ENCODE results near the gene CENPO. TPM values are rescaled to one million over a fixed set of nuclear protein-coding genes. Genes with fewer than 3 reads are reported as not detected.

The CENPO gene
- total RNA-seq, 1 experiment from 2014 or later: 27.9 TPM

GRCh38 chr2:24785671-24786321, 7.4 kb upstream of the CENPO start:
- no peaks in the 10 kb centered on the region for H3K9me3 ChIP-seq (ENCODE audit: control insufficient read depth in 1 of 2, insufficient read depth in 1 of 2, low read depth in 1 of 2, low read length in 2 of 2)
- no peak overlapping the region for H2AFZ ChIP-seq (ENCODE audit: low read depth, low read length, poor library complexity, severe bottlenecking)
- H3K27ac ChIP-seq (ENCODE audit: low read depth, low read length): no peak overlapping the region
- intact Hi-C loops (cut with micrococcal nuclease): no loop called here
- BruUV-seq (replicated peaks): no TSS peak
- TF ChIP-seq POLR2A (IDR thresholded peaks at IDR 0.05; ENCODE audit: borderline replicate concordance, extremely low read depth, insufficient read depth, insufficient read length): no peak
- no peak for TF ChIP-seq YY1 (IDR thresholded peaks at IDR 0.05; ENCODE audit: extremely low read depth, insufficient replicate concordance, low read depth, low read length)
- CTCF ChIA-PET: no interaction called here
- H3K9ac ChIP-seq (ENCODE audit: low read length): no peak overlapping the region
- no peak overlapping the region for H3K4me3 ChIP-seq (replicated peaks in 1 of 2; ENCODE audit: low read depth in 1 of 2, low read length in 2 of 2)
- H3K36me3 ChIP-seq (ENCODE audit: control insufficient read depth in 1 of 2, insufficient read depth in 2 of 2, low read length in 2 of 2): no peaks in the 10 kb centered on the region
- H3K79me2 ChIP-seq (ENCODE audit: insufficient read depth, low read length): no peaks in the 10 kb centered on the region
- H3K9me2 ChIP-seq (ENCODE audit: insufficient read depth): no peaks in the 10 kb centered on the region
- no peak for ATAC-seq
- POLR2A ChIA-PET: no interaction called here
- RAD21 ChIA-PET (ENCODE audit: low non-redundant PET in 1 of 2, low total read pairs in 2 of 2, uncharacterized antibody in 2 of 2, unreplicated experiment in 2 of 2): no interaction called here
- H3K27me3 ChIP-seq (ENCODE audit: insufficient read depth, low read length): no peaks in the 10 kb centered on the region
- DNase-seq (ENCODE audit: low read depth, low spot score): no peak
- peaks cover 0 to 4% of the 10 kb centered on the region in 2 experiments; a peak in 2 of 4 replicates for H3K4me1 ChIP-seq (ENCODE audit: control insufficient read depth in 1 of 2, insufficient read depth in 2 of 2, low read length in 2 of 2)
- no peaks in the 10 kb centered on the region for H4K20me1 ChIP-seq (ENCODE audit: insufficient read depth)
- no peak overlapping the region for H3K4me2 ChIP-seq (ENCODE audit: low read length)

GRCh38 chr2:24787532-24787931, 5.7 kb upstream of the CENPO start:
- Histone ChIP-seq H3K79me2 (ENCODE audit: insufficient read depth, low read length) (no peaks in the 10 kb centered on the region), H3K27ac (ENCODE audit: low read depth, low read length) (no peak overlapping the region), H3K27me3 (ENCODE audit: insufficient read depth, low read length) (no peaks in the 10 kb centered on the region), H3K4me2 (ENCODE audit: low read length) (no peak overlapping the region), H3K4me3 (replicated peaks in 1 of 2; ENCODE audit: low read depth in 1 of 2, low read length in 2 of 2) (no peak overlapping the region), H3K9me2 (ENCODE audit: insufficient read depth) (no peaks in the 10 kb centered on the region), H3K4me1 (ENCODE audit: control insufficient read depth in 1 of 2, insufficient read depth in 2 of 2, low read length in 2 of 2) (peaks cover 12 to 21% of the 10 kb centered on the region in 2 experiments), H3K9ac (ENCODE audit: low read length) (no peak overlapping the region), H4K20me1 (ENCODE audit: insufficient read depth) (no peaks in the 10 kb centered on the region), H3K36me3 (ENCODE audit: control insufficient read depth in 1 of 2, insufficient read depth in 2 of 2, low read length in 2 of 2) (no peaks in the 10 kb centered on the region), H3K9me3 (ENCODE audit: control insufficient read depth in 1 of 2, insufficient read depth in 1 of 2, low read depth in 1 of 2, low read length in 2 of 2) (no peaks in the 10 kb centered on the region), H2AFZ (ENCODE audit: low read depth, low read length, poor library complexity, severe bottlenecking) (no peak overlapping the region)
- BruUV-seq (replicated peaks): no TSS peak
- intact Hi-C loops (cut with micrococcal nuclease): no loop called here
- DNase-seq (ENCODE audit: low read depth, low spot score) (no peak), ATAC-seq (no peak)
- ChIA-PET CTCF (no interaction called here), RAD21 (ENCODE audit: low non-redundant PET in 1 of 2, low total read pairs in 2 of 2, uncharacterized antibody in 2 of 2, unreplicated experiment in 2 of 2) (no interaction called here), POLR2A (no interaction called here)
- TF ChIP-seq ZFX (IDR thresholded peaks at IDR 0.05) (no peak), EZH2 (IDR thresholded peaks at IDR 0.05) (no peak), JUND (IDR thresholded peaks at IDR 0.05) (no peak), RAD21 (IDR thresholded peaks at IDR 0.05; ENCODE audit: low read depth) (no peak), FOSL1 (IDR thresholded peaks at IDR 0.05; ENCODE audit: low read depth) (no peak), CTCF (IDR thresholded peaks at IDR 0.05 in 2 of 3, conservative IDR thresholded peaks at IDR 0.05 in 1 of 3; ENCODE audit: borderline replicate concordance in 1 of 3, insufficient read depth in 1 of 3, low read depth in 2 of 3, low read length in 2 of 3) (no peak), POLR2AphosphoS5 (IDR thresholded peaks at IDR 0.05; ENCODE audit: low read depth, low read length) (no peak), ZNF274 (IDR thresholded peaks at IDR 0.05; ENCODE audit: low read depth, low read length) (no peak), SP1 (IDR thresholded peaks at IDR 0.05; ENCODE audit: low read depth) (no peak), POLR2A (IDR thresholded peaks at IDR 0.05; ENCODE audit: borderline replicate concordance, extremely low read depth, insufficient read depth, insufficient read length) (no peak), MAX (IDR thresholded peaks at IDR 0.05) (no peak), CBX3 (IDR thresholded peaks at IDR 0.05; ENCODE audit: low read depth) (no peak), ZBTB33 (IDR thresholded peaks at IDR 0.05; ENCODE audit: extremely low read depth, insufficient replicate concordance, low read length) (no peak)
